ENCODE measurements around the gene GBE1. TPM values are rescaled to one million over a fixed set of nuclear protein-coding genes. Genes with fewer than 3 reads are reported as not detected.
A peak's percentile ranks its signal among the peaks of the same experiment; 100 is the strongest.

Gene GBE1
- total and polyA plus RNA-seq, 10 of the 15 experiments (the other 5 are each of a cell fraction or from before 2014, with no cell fraction given) = 21.4 to 62.2 (median 41.5) TPM

- DNase-seq (ENCODE audit: low read depth, low spot score) (no peak), FAIRE-seq (no peak), ATAC-seq (peak; percentile 60)
- H3K27me3 ChIP-seq (replicated peaks in 1 of 2; ENCODE audit: control insufficient read depth in 2 of 2, insufficient read depth in 2 of 2, low read length in 1 of 2) = no peaks in the 10 kb centered on the region
- no peak overlapping the region for H3K4me3 ChIP-seq
- TF ChIP-seq POLR2AphosphoS2 (IDR thresholded peaks at IDR 0.05; ENCODE audit: low read depth, low read length) (no peak), BCL3 (IDR thresholded peaks at IDR 0.05; ENCODE audit: borderline replicate concordance, insufficient read depth, low read depth, low read length, poor library complexity, severe bottlenecking) (no peak), NKRF (conservative IDR thresholded peaks at IDR 0.05) (no peak), YBX1 (IDR thresholded peaks at IDR 0.05) (no peak), HDAC2 (IDR thresholded peaks at IDR 0.05) (no peak), SUZ12 (IDR thresholded peaks at IDR 0.05; ENCODE audit: unreplicated experiment) (no peak), KLF5 (IDR thresholded peaks at IDR 0.05; ENCODE audit: partially characterized antibody) (no peak), STAT1 (conservative IDR thresholded peaks at IDR 0.05) (no peak), BHLHE40 (IDR thresholded peaks at IDR 0.05; ENCODE audit: borderline replicate concordance in 1 of 2, low read depth in 2 of 2, low read length in 1 of 2) (no peak), ESRRA (IDR thresholded peaks at IDR 0.05; ENCODE audit: low read length) (no peak), PRDM15 (CRISPR knock-in tag; IDR thresholded peaks at IDR 0.05) (no peak), SUPT20H (IDR thresholded peaks at IDR 0.05; ENCODE audit: borderline replicate concordance, control insufficient read depth, low read depth, low read length) (no peak), ATF3 (IDR thresholded peaks at IDR 0.05; ENCODE audit: borderline replicate concordance, extremely low read depth, low read depth, low read length) (no peak)
- ChIA-PET POLR2A (interaction anchor here (0.9 to 2.3 kb wide), 3 partner anchors 13 to 41 kb away, joined by 3 to 6 read pairs (median 5); partner anchors contain the start of gene GBE1), RAD21 (ENCODE audit: unreplicated experiment) (interaction anchor here (1.0 to 1.5 kb wide), 4 partner anchors 14 to 133 kb away, joined by 3 to 14 read pairs (median 4); partner anchors contain the start of gene GBE1), SMC1A (ENCODE audit: uncharacterized antibody, unreplicated experiment) (interaction anchor here (2.0 to 3.7 kb wide), 4 partner anchors 10 to 16 kb away, joined by 6 to 23 read pairs (median 20); partner anchors contain the start of gene GBE1), CTCF (interaction anchor here (1.5 to 1.8 kb wide), 3 partner anchors 12 to 14 kb away, joined by 5 to 9 read pairs (median 5); partner anchors contain the start of gene GBE1)
- H3K4me2 ChIP-seq (ENCODE audit: control insufficient read depth, insufficient read depth) = no peak overlapping the region
- no peak overlapping the region for H3K9ac ChIP-seq (ENCODE audit: control insufficient read depth, insufficient read depth, low read length)
- peak overlapping the region; percentile 37; the same call in 1 of the 2 replicates for H3K27ac ChIP-seq (ENCODE audit: control insufficient read depth, insufficient read depth)
- no peaks in the 10 kb centered on the region for H3K79me2 ChIP-seq (ENCODE audit: control insufficient read depth, insufficient read depth, low read length)
- H4K20me1 ChIP-seq (ENCODE audit: control insufficient read depth, insufficient read depth) = no peaks in the 10 kb centered on the region
- no TSS peak for BruUV-seq (replicated peaks)
- H3K9me3 ChIP-seq (replicated peaks; ENCODE audit: control insufficient read depth, insufficient read depth, low read length) = peaks cover 13% of the 10 kb centered on the region; the same call in 2 of the 3 replicates
- H2AFZ ChIP-seq (ENCODE audit: control insufficient read depth, low read depth, low read length) = peak overlapping the region; percentile 51
- H3K36me3 ChIP-seq (ENCODE audit: control insufficient read depth in 2 of 2, insufficient read depth in 2 of 2, low read length in 1 of 2) = no peaks in the 10 kb centered on the region
- intact Hi-C loops (cut with micrococcal nuclease; ENCODE audit: unreplicated experiment) (loop anchor here (5.0 kb wide), 1 partner anchor 41 kb away; no protein-coding TSS in a partner anchor), in situ Hi-C loops (cut with MboI) (no loop called here)
- H3K4me1 ChIP-seq (ENCODE audit: control insufficient read depth, insufficient read depth, low read length) = no peaks in the 10 kb centered on the region
- WGBS (ENCODE audit: insufficient coverage, insufficient replicate concordance, low lambda C conversion rate, missing lambda C conversion rate) = 45% methylated on average over 2 of the region's 2 CpGs
Observed at GRCh38 chr3:81776643-81777042, 15.2 kb upstream of the GBE1 start.
